Epithelial cell of proximal tubule (primary cell): Measurements from ENCODE around the gene TOX2. TPM values are rescaled to one million over a fixed set of nuclear protein-coding genes. Genes with fewer than 3 reads are reported as not detected.

ENCODE experiments used
- DNase-seq: peaks from one replicate; pipeline ENCODE4 v3.0.0-alpha.2; 2011; ENCODE audit warnings: low read depth
- H3K4me3 ChIP-seq: 2 replicates; pipeline ENCODE4 v1.5.1; 2011; ENCODE audit warnings: low read depth, mild to moderate bottlenecking, low read length
- CTCF ChIP-seq: conservative IDR thresholded peaks from 2 replicates; pipeline ENCODE4 v1.5.1; 2012; ENCODE audit warnings: low read depth, mild to moderate bottlenecking, low read length
- total RNA-seq: library from RNA; depleted of rRNA; stranded (reverse); fragments of >200 nt; gene quantifications from 2 replicates; pipeline ENCODE4 v1.2.3, GENCODE V29; 2015

The TOX2 gene
- total RNA-seq, 1 donor from 2014 or later: 2.5 TPM

- no peak overlapping the region for H3K4me3 ChIP-seq
- TF ChIP-seq CTCF: no peak
- DNase-seq: no peak
Observed at GRCh38 chr20:43943725-43944124, 29.1 kb downstream of the TOX2 start.

DNA sequence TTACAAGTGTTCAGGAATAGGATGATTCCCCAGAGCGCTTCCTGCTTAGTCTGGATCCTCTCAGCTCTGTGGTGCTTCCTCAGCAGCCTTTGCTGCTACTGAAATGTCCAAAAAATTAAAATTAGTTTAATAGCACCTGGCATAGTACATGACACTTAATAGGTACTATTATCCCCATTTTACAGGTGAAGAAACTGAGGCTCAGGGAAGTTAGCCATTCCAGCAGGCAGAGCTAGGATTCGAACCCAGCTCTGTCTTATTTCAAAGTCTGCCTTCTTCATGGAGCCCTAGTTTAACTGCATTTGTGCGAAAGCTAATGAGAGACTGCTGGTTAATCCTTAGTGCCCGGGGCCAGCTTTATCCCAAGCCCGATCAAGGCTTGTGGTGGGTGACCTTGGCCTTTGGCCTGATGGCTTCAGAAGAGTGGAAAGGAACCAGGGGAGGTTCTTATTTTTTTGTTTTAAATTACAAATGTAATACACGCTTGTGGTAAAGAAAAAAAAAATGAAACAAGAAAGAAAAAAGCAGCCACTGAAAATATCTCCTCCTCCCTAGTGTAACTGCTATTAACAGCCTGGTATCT, 30.1 kb downstream of the TOX2 start:
- TF ChIP-seq CTCF: no peak
- DNase-seq: no peak
- H3K4me3 ChIP-seq: no peak overlapping the region

DNA sequence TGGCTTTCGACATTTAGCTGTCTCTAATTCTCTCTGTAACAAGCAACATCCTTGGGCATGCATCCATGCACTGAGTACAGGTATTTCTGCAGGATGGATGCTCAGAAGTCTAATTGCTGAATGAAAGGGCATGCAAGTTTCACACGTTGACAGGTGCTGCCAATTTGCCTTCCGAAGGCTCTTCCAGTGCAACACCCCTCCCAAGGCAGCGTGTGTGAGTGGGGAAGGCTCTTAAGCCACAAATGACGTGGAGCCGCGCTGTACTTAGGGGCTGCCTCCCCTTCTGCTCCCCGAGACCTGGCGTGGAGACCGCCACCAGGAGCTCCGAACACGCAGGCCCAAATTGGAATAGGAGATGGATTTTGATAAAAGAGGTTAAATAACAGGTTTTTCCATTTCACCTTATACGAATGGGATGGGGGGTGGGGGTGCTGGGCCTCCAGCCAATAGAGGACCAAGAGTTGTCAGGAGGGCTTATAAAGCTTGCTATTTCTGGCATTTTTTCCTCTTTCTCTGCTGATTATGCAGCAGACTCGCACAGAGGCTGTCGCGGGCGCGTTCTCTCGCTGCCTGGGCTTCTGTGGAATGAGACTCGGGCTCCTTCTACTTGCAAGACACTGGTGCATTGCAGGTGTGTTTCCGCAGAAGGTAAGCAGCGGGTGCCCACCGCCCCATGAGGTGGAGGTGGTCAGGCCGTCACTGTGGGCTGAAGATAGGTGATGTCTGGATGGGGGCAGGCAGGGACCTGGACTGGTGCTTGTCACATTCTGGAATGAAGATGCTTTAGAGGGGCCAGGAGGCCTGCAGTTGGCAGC, 30.9 kb downstream of the TOX2 start:
- TF ChIP-seq CTCF: no peak
- no peak overlapping the region for H3K4me3 ChIP-seq
- DNase-seq: no peak

DNA sequence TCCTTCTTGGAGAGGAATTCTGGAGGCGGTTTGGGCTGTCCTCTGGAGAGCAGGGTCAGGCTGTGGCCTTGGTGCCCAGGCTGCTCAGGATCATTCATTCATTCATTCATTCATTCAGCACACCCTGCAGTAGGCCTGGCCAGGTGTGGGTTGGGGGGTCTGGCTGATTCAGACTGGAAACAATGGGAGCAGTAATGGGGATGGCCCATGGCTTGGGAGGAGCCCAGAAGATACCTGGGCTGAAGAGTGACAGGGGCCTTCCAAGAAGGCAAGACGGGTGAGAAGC, 31.5 kb downstream of the TOX2 start:
- TF ChIP-seq CTCF: no peak
- no peak for DNase-seq
- H3K4me3 ChIP-seq: no peak overlapping the region

GRCh38 chr20:43946659-43947315, 32.1 kb downstream of the TOX2 start:
- no peak for DNase-seq
- H3K4me3 ChIP-seq: no peak overlapping the region
- no peak for TF ChIP-seq CTCF

- DNase-seq: no peak
- H3K4me3 ChIP-seq: no peak overlapping the region
- no peak for TF ChIP-seq CTCF
Observed at GRCh38 chr20:43947316-43947710, 32.7 kb downstream of the TOX2 start.
